HG02884 (cell line): Measurements from ENCODE around the gene BCAS3.
"Not testable (repeated sequence)": the region's sequence is repeated elsewhere in the genome, so short reads cannot be mapped to it uniquely, and the experiment has no call there.

Experiments used
- ATAC-seq: cut with Tn5 transposase; IDR thresholded peaks from one replicate; pipeline ENCODE4 v1.9.1; 2021; ENCODE audit warnings: mild to moderate bottlenecking, moderate library complexity; ENCODE audit not compliant: unreplicated experiment

Gene BCAS3

GRCh38 chr17:60674637-60675036 lies 3.0 kb upstream of the BCAS3 start:
- ATAC-seq = not testable (repeated sequence)

GRCh38 chr17:60675997-60676396 lies 1.7 kb upstream of the BCAS3 start:
- ATAC-seq = no peak

- no peak for ATAC-seq
Observed at GRCh38 chr17:60676758-60677307, 818 bp upstream of the BCAS3 start.

GRCh38 chr17:60678118-60678444 lies 430 bp downstream of the BCAS3 start:
- no peak for ATAC-seq

GRCh38 chr17:60679287-60679686 lies 1.6 kb downstream of the BCAS3 start:
- ATAC-seq = no peak

GRCh38 chr17:60680754-60681153 lies 3.1 kb downstream of the BCAS3 start:
- ATAC-seq = no peak

- ATAC-seq = no peak
Observed at GRCh38 chr17:60685437-60685836, 7.8 kb downstream of the BCAS3 start.

- no peak for ATAC-seq
Observed at GRCh38 chr17:60695960-60696359, 18.3 kb downstream of the BCAS3 start.

- no peak for ATAC-seq
Observed at GRCh38 chr17:60699090-60699489, 21.4 kb downstream of the BCAS3 start.

GRCh38 chr17:60704170-60704569 lies 26.5 kb downstream of the BCAS3 start:
- no peak for ATAC-seq

GRCh38 chr17:60712675-60713074 lies 35.0 kb downstream of the BCAS3 start:
- no peak for ATAC-seq

GRCh38 chr17:60713608-60714007 lies 36.0 kb downstream of the BCAS3 start:
- ATAC-seq = no peak

- ATAC-seq = no peak
Observed at GRCh38 chr17:60716766-60717165, 39.1 kb downstream of the BCAS3 start.

GRCh38 chr17:60717814-60718213 lies 40.2 kb downstream of the BCAS3 start:
- no peak for ATAC-seq

GRCh38 chr17:60720763-60721531 lies 43.3 kb downstream of the BCAS3 start:
- ATAC-seq = no peak

GRCh38 chr17:60724647-60725046 lies 47.0 kb downstream of the BCAS3 start:
- no peak for ATAC-seq

- no peak for ATAC-seq
Observed at GRCh38 chr17:60729854-60730253, 52.2 kb downstream of the BCAS3 start.

GRCh38 chr17:60730273-60730672 lies 52.6 kb downstream of the BCAS3 start:
- no peak for ATAC-seq

GRCh38 chr17:60738287-60738686 lies 60.6 kb downstream of the BCAS3 start:
- ATAC-seq = no peak

GRCh38 chr17:60740584-60740983 lies 62.9 kb downstream of the BCAS3 start:
- no peak for ATAC-seq

GRCh38 chr17:60741031-60741430 lies 63.4 kb downstream of the BCAS3 start:
- no peak for ATAC-seq

GRCh38 chr17:60743282-60743681 lies 65.6 kb downstream of the BCAS3 start:
- ATAC-seq = no peak

GRCh38 chr17:60743799-60744198 lies 66.1 kb downstream of the BCAS3 start:
- no peak for ATAC-seq
